ENCODE data around the gene FGB. TPM values are rescaled to one million over a fixed set of nuclear protein-coding genes. Genes with fewer than 3 reads are reported as not detected.
"Not testable (repeated sequence)": the region's sequence is repeated elsewhere in the genome, so short reads cannot be mapped to it uniquely, and the experiment has no call there.

The FGB gene
- total and polyA plus RNA-seq, 2 donors (not counting 1 experiment from before 2014, with no cell fraction given), result not detected

GRCh38 chr4:154591890-154592289 is 29.1 kb downstream of the FGB start:
- WGBS (ENCODE audit: insufficient coverage), result 100% methylated on average over 1 of the region's 3 CpGs

GRCh38 chr4:154593868-154594267 is 31.1 kb downstream of the FGB start:
- CTCF ChIA-PET, result no interaction called here
- H3K4me1 Mint-ChIP-seq, result no peaks in the 10 kb centered on the region
- ATAC-seq (ENCODE audit: low read depth), result no peak
- Histone ChIP-seq H2AFZ (ENCODE audit: insufficient read depth, low read depth, low read length, poor library complexity, severe bottlenecking) (no peak overlapping the region), H3K4me3 (ENCODE audit: control extremely low read depth in 1 of 5, extremely low read depth in 1 of 5, insufficient read depth in 1 of 5, low read depth in 2 of 5, low read length in 4 of 5) (no peak overlapping the region), H4K20me1 (ENCODE audit: control insufficient read depth, insufficient read depth, low read length, poor library complexity, severe bottlenecking) (no peaks in the 10 kb centered on the region), H3K36me3 (replicated peaks in 1 of 2; ENCODE audit: control extremely low read depth in 1 of 2, control insufficient read depth in 1 of 2, extremely low read depth in 1 of 2, insufficient read depth in 2 of 2, low read length in 1 of 2) (no peaks in the 10 kb centered on the region), H3K27ac (ENCODE audit: low read length in 2 of 2) (no peak overlapping the region), H3K9ac (ENCODE audit: low read length) (no peak overlapping the region), H3K79me2 (ENCODE audit: control insufficient read depth, insufficient read depth, low read length) (no peaks in the 10 kb centered on the region), H3K27me3 (replicated peaks in 1 of 4; ENCODE audit: control extremely low read depth in 1 of 4, control insufficient read depth in 3 of 4, insufficient read depth in 4 of 4, low read length in 3 of 4) (peaks cover 0 to 7% (median 2%) of the 10 kb centered on the region in 4 experiments), H3K4me1 (ENCODE audit: control insufficient read depth in 2 of 2, insufficient read depth in 2 of 2, low read length in 2 of 2) (no peaks in the 10 kb centered on the region), H3K9me3 (ENCODE audit: control extremely low read depth in 1 of 3, control insufficient read depth in 2 of 3, insufficient read depth in 1 of 3, low read length in 2 of 3) (no peaks in the 10 kb centered on the region), H3K4me2 (replicated peaks; ENCODE audit: low read depth, low read length, poor library complexity, severe bottlenecking) (no peak overlapping the region)
- intact Hi-C loops (cut with micrococcal nuclease), result no loop called here
- H3K4me3 Mint-ChIP-seq, result no peak overlapping the region
- H3K9me3 Mint-ChIP-seq (ENCODE audit: insufficient read depth), result no peaks in the 10 kb centered on the region
- no peak overlapping the region for H3K27ac Mint-ChIP-seq
- TF ChIP-seq CTCF (IDR thresholded peaks at IDR 0.05) (no peak), EZH2 (IDR thresholded peaks at IDR 0.05; ENCODE audit: borderline replicate concordance, insufficient read depth, low read depth, low read length, poor library complexity, severe bottlenecking) (no peak)
- no CpG with 5 or more reads among the region's 2 CpGs for WGBS (ENCODE audit: insufficient coverage)
- peaks cover 19% of the 10 kb centered on the region for H3K27me3 Mint-ChIP-seq
- DNase-seq, result no peak
- POLR2A ChIA-PET, result no interaction called here

More at GRCh38 chr4:154591890-154592289, 29.1 kb downstream of the FGB start:
- no peak overlapping the region for H3K4me3 ChIP-seq (ENCODE audit: control extremely low read depth in 1 of 5, extremely low read depth in 1 of 5, insufficient read depth in 1 of 5, low read depth in 2 of 5, low read length in 4 of 5)
- H3K4me1 ChIP-seq (ENCODE audit: control insufficient read depth in 2 of 2, insufficient read depth in 2 of 2, low read length in 2 of 2), result no peaks in the 10 kb centered on the region
- H3K79me2 ChIP-seq (ENCODE audit: control insufficient read depth, insufficient read depth, low read length), result no peaks in the 10 kb centered on the region
- no peaks in the 10 kb centered on the region for H3K4me1 Mint-ChIP-seq
- H3K27ac Mint-ChIP-seq, result no peak overlapping the region
- POLR2A ChIA-PET, result no interaction called here
- CTCF ChIA-PET, result no interaction called here
- no peak overlapping the region for H3K27ac ChIP-seq (ENCODE audit: low read length in 2 of 2)
- H3K9ac ChIP-seq (ENCODE audit: low read length), result no peak overlapping the region
- H2AFZ ChIP-seq (ENCODE audit: insufficient read depth, low read depth, low read length, poor library complexity, severe bottlenecking), result no peak overlapping the region
- no peaks in the 10 kb centered on the region for H3K9me3 Mint-ChIP-seq (ENCODE audit: insufficient read depth)
- peaks cover 0 to 6% (median 2%) of the 10 kb centered on the region in 4 experiments for H3K27me3 ChIP-seq (replicated peaks in 1 of 4; ENCODE audit: control extremely low read depth in 1 of 4, control insufficient read depth in 3 of 4, insufficient read depth in 4 of 4, low read length in 3 of 4)
- intact Hi-C loops (cut with micrococcal nuclease), result no loop called here
- DNase-seq (no peak), ATAC-seq (ENCODE audit: low read depth) (no peak)
- H4K20me1 ChIP-seq (ENCODE audit: control insufficient read depth, insufficient read depth, low read length, poor library complexity, severe bottlenecking), result no peaks in the 10 kb centered on the region
- no peak overlapping the region for H3K4me3 Mint-ChIP-seq
- H3K9me3 ChIP-seq (ENCODE audit: control extremely low read depth in 1 of 3, control insufficient read depth in 2 of 3, insufficient read depth in 1 of 3, low read length in 2 of 3), result no peaks in the 10 kb centered on the region
- no peak overlapping the region for H3K4me2 ChIP-seq (replicated peaks; ENCODE audit: low read depth, low read length, poor library complexity, severe bottlenecking)
- H3K36me3 ChIP-seq (replicated peaks in 1 of 2; ENCODE audit: control extremely low read depth in 1 of 2, control insufficient read depth in 1 of 2, extremely low read depth in 1 of 2, insufficient read depth in 2 of 2, low read length in 1 of 2), result no peaks in the 10 kb centered on the region
- H3K27me3 Mint-ChIP-seq, result peaks cover 23% of the 10 kb centered on the region
- no peak for TF ChIP-seq EZH2 (IDR thresholded peaks at IDR 0.05; ENCODE audit: borderline replicate concordance, insufficient read depth, low read depth, low read length, poor library complexity, severe bottlenecking)
- no peak for TF ChIP-seq CTCF (IDR thresholded peaks at IDR 0.05)

- 80% methylated on average over 1 of the region's 3 CpGs for WGBS (ENCODE audit: insufficient coverage)
- H3K79me2 ChIP-seq (ENCODE audit: control insufficient read depth, insufficient read depth, low read length); H3K9me3 Mint-ChIP-seq (ENCODE audit: insufficient read depth); H3K9ac ChIP-seq (ENCODE audit: low read length); H3K4me2 ChIP-seq (replicated peaks; ENCODE audit: low read depth, low read length, poor library complexity, severe bottlenecking); H3K36me3 ChIP-seq (replicated peaks in 1 of 2; ENCODE audit: control extremely low read depth in 1 of 2, control insufficient read depth in 1 of 2, extremely low read depth in 1 of 2, insufficient read depth in 2 of 2, low read length in 1 of 2); H3K4me3 ChIP-seq (ENCODE audit: control extremely low read depth in 1 of 5, extremely low read depth in 1 of 5, insufficient read depth in 1 of 5, low read depth in 2 of 5, low read length in 4 of 5); H3K4me1 Mint-ChIP-seq; intact Hi-C loops (cut with micrococcal nuclease); DNase-seq; ATAC-seq (ENCODE audit: low read depth); H3K27ac Mint-ChIP-seq; H3K4me1 ChIP-seq (ENCODE audit: control insufficient read depth in 2 of 2, insufficient read depth in 2 of 2, low read length in 2 of 2); H3K27me3 ChIP-seq (replicated peaks in 1 of 4; ENCODE audit: control extremely low read depth in 1 of 4, control insufficient read depth in 3 of 4, insufficient read depth in 4 of 4, low read length in 3 of 4); H3K9me3 ChIP-seq (ENCODE audit: control extremely low read depth in 1 of 3, control insufficient read depth in 2 of 3, insufficient read depth in 1 of 3, low read length in 2 of 3); H2AFZ ChIP-seq (ENCODE audit: insufficient read depth, low read depth, low read length, poor library complexity, severe bottlenecking); H3K27ac ChIP-seq (ENCODE audit: low read length in 2 of 2); POLR2A ChIA-PET; CTCF ChIA-PET; H3K4me3 Mint-ChIP-seq; H4K20me1 ChIP-seq (ENCODE audit: control insufficient read depth, insufficient read depth, low read length, poor library complexity, severe bottlenecking): not testable (repeated sequence)
- H3K27me3 Mint-ChIP-seq, result peaks cover 17% of the 10 kb centered on the region
Observed at GRCh38 chr4:154594343-154594742, 31.5 kb downstream of the FGB start.
